Lower leg skin (tissue), 4 donors: Measurements from ENCODE around the gene SPHK2. TPM values are rescaled to one million over a fixed set of nuclear protein-coding genes. Genes with fewer than 3 reads are reported as not detected.

Experiments used
- DNase-seq, 2 donors: peaks; one replicate each; pipeline ENCODE4 v3.0.0-alpha.2; 2019; ENCODE audit warnings: low spot score in 2 of 2
- H3K4me3 ChIP-seq: fragments of 200-600 bp; sonication (generic); 2 replicates; pipeline ENCODE4 v1.5.1; 2017; ENCODE audit warnings: mild to moderate bottlenecking, low read depth; ENCODE audit not compliant: poor library complexity, severe bottlenecking
- POLR2A ChIP-seq, 2 donors: fragments of 450-650 bp; IDR thresholded peaks; one replicate each; pipeline ENCODE4 v1.6.1; 2016 to 2017; ENCODE audit warnings: antibody characterized with exemption in 2 of 2, mild to moderate bottlenecking in 1 of 2, moderate library complexity in 1 of 2
- WGBS, 2 donors: methylation state at CpG; one replicate each; pipeline ENCODE4 v1.1.5; 2018; 5-methylcytosine and 5-hydroxymethylcytosine counted together
- intact Hi-C: fragments of 100-400 bp; cut with DNase I; formaldehyde crosslinking; loops from one replicate; pipeline ENCODE4 v1.15.0; 2023; ENCODE audit warnings: low total_unique reads
- total RNA-seq, 4 donors: library from RNA; depleted of rRNA; stranded (reverse); fragments of >200 nt; gene quantifications; one replicate each; pipeline ENCODE4 v1.1.0, GENCODE V29; 2016
- TF ChIP-seq, protein P1 (sequence below), 3 donors: fragments of 450-650 bp; IDR thresholded peaks; one replicate each; pipeline ENCODE4 v1.5.1; 2016; ENCODE audit warnings: antibody characterized with exemption in 3 of 3, mild to moderate bottlenecking in 3 of 3, moderate library complexity in 2 of 3

Gene SPHK2
- total RNA-seq, 4 donors from 2014 or later, result 2.2 to 8.8 (median 6.1) TPM

DNA sequence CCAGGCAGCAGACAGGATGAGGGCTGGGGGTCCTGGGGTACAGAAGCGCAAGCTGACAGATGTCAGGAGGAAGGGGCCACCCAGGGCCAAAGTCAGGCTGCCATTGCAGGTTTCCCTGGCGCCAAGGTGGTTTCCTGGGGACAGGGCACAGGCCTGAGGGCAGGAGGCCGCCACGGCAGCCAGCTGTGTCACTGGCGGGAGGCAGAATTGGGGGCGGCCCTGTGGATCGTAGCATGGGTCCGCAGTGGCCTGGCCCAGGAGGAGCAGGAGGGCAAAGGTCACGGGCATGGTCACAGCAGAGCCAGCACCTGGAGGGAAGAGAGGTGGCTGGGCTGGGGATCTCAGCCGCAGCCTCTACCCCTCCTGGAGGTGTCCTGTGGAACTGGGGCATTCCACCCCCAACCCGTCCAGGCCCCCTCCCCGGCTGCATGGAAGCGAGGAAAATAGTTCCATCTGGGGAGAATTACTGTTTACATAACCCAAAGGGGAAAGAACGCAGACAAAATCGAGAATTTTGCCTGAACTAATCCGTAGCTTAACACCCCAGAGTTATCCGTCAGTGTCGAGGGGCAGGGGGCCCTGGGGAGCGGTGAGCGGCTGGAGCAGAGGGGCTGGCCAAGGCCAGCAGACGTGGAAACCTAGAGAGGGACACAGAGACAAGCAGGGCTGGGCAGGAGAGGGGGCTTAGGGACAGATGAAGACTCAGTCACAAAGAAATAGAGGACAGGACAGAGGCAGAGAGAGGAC is 51.6 kb downstream of the SPHK2 start:
- intact Hi-C loops, result no loop called here
- TF ChIP-seq POLR2A (IDR thresholded peaks at IDR 0.05), result no peak
- TF ChIP-seq, protein P1, sequence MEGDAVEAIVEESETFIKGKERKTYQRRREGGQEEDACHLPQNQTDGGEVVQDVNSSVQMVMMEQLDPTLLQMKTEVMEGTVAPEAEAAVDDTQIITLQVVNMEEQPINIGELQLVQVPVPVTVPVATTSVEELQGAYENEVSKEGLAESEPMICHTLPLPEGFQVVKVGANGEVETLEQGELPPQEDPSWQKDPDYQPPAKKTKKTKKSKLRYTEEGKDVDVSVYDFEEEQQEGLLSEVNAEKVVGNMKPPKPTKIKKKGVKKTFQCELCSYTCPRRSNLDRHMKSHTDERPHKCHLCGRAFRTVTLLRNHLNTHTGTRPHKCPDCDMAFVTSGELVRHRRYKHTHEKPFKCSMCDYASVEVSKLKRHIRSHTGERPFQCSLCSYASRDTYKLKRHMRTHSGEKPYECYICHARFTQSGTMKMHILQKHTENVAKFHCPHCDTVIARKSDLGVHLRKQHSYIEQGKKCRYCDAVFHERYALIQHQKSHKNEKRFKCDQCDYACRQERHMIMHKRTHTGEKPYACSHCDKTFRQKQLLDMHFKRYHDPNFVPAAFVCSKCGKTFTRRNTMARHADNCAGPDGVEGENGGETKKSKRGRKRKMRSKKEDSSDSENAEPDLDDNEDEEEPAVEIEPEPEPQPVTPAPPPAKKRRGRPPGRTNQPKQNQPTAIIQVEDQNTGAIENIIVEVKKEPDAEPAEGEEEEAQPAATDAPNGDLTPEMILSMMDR (IDR thresholded peaks at IDR 0.05), result no peak
- no peak overlapping the region for H3K4me3 ChIP-seq
- 88 to 89% methylated on average over 21 of the region's 21 CpGs for WGBS, 2 donors
- DNase-seq, result no peak

DNA sequence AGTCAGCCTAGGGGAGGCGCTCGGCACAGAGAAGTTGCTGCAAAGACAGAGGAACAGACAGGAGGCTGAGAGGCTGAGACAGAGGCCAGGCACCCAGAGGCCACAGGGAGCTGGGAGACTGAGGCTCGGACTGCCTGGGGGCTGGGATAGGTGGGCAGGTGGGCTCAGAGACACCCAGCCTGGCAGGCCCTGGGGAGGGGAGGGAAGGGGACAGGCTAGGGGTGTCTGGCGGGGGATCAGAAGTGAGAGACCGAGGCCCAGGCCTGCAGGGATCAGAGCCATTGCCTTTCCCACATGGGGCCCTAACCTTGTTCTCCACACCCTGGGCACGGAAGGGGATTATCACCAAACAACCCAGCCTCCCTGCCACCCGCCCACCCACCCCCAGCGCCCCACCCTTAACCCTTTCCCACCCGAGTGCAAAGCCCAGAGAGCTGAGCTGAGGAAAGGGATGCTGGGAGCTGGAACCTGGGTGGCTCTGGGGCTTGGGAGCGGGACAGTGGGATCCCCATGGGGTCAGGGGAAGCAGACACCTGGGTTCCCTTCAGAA is 52.2 kb downstream of the SPHK2 start:
- 80 to 83% methylated on average over 5 to 8 of the region's 10 CpGs for WGBS, 2 donors
- no peak for DNase-seq
- intact Hi-C loops, result no loop called here
- TF ChIP-seq, protein P1 (IDR thresholded peaks at IDR 0.05), result no peak
- TF ChIP-seq POLR2A (IDR thresholded peaks at IDR 0.05), result no peak
- H3K4me3 ChIP-seq, result no peak overlapping the region

DNA sequence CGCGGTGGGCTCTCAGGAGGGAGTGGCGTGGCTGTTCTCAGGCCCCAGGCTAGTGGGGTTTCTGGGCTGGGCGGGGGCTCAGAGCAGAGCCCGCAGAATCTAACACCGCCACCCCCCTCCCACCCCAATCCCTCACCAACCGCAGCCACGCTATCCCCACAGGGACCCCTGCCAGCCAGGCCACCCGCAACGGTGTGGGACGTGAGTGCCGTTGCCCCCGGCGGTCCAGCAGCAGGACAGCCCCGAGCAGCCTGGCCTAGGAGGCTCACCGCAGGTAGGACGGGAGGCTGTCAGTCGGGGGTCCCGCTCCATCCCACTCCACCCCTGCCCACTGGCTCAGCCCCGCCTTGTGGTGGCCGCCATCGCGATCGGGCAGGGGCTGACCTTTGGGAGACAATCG is 53.7 kb downstream of the SPHK2 start, which contains the start of gene NTN5:
Gene NTN5 (minus strand): TSS at position 24 of the 400 bp plus-strand sequence. CDS start 2,031 bp downstream, outside the sequence.
- no peak for DNase-seq
- 68 to 91% methylated on average over 5 to 21 of the region's 25 CpGs for WGBS, 2 donors
- no peak for TF ChIP-seq POLR2A (IDR thresholded peaks at IDR 0.05)
- TF ChIP-seq, protein P1 (IDR thresholded peaks at IDR 0.05), result no peak
- no peak within 1 kb of the TSS for H3K4me3 ChIP-seq
- intact Hi-C loops, result no loop called here

DNA sequence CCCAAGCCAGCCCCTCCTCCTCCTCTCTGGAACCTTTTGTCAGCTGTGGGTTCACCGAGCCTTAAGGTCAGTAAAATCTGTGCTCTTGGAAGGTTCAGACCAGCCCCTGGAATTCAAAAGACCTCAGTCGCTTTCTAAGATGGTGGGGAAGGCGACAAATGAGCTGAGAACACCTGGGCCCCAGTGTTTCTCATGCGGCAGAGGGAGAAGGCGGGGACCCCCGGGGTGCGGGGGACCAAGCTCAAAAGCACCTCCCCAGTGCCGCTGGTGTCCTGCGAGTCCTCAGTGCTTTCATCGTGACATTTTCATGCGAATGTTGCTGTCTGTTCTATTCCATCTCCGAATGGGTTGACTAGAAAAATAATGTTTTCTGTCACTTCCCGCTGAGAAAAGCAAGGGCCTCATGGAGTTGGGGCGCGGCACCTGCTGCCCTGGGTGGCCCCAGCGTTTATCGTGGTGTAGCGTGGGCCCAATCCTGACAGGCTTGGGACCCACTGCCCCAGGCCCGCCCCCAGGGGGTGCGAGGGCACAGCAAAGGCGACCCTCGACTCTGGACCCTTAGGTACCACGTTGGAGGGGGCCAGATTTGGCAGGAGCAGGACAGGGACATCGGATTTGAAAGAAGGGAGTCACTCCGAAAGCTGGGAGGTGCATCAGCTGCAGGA is 54.3 kb downstream of the SPHK2 start:
- intact Hi-C loops, result no loop called here
- 78 to 90% methylated on average over 25 of the region's 25 CpGs for WGBS, 2 donors
- TF ChIP-seq, protein P1 (IDR thresholded peaks at IDR 0.05), result no peak
- no peak for TF ChIP-seq POLR2A (IDR thresholded peaks at IDR 0.05)
- no peak overlapping the region for H3K4me3 ChIP-seq
- DNase-seq, result no peak

DNA sequence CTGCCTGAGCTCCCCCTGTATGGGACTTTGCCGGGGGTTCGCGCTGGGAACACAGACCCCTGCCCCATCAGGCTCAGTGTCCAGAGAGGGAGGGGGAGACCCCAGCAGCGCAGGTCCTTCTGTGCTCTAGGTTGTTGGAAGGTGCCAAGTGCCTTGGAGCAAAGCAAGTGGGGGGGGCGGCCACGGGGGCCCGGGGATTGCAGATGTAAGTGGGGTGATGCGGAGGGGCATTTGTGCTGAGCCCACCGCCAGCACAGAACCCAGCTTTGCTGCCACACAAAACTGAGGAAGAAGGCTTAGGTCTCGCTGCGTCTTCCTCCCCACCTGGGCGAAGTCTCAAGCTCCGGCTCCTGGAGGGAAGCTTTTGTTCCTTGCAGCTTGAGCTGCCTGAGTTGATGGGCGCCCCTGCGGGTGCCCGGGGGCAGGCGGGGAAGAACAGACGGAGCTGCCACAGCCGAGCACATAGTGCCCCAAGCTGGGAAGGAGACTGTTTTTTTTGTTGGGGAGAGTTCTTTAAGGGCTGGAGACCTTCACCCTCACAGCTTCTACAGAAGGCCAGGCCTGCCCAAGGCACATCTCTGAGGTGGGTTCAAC is 55.0 kb downstream of the SPHK2 start:
- H3K4me3 ChIP-seq, result no peak overlapping the region
- intact Hi-C loops, result no loop called here
- WGBS, 2 donors, result 86 to 89% methylated on average over 17 to 19 of the region's 19 CpGs
- no peak for DNase-seq
- no peak for TF ChIP-seq POLR2A (IDR thresholded peaks at IDR 0.05)
- TF ChIP-seq, protein P1 (IDR thresholded peaks at IDR 0.05), result no peak
